Measurements from ENCODE around the gene SCGB1C1. TPM values are rescaled to one million over a fixed set of nuclear protein-coding genes. Genes with fewer than 3 reads are reported as not detected.

Gene SCGB1C1
- total and polyA plus RNA-seq, 9 of the 15 experiments (the other 6 are each of a cell fraction or from before 2014, with no cell fraction given): not detected

- TF ChIP-seq HMGN3 (IDR thresholded peaks at IDR 0.05; ENCODE audit: borderline replicate concordance, extremely low read depth, insufficient read length, low read depth, low read length) (peak; percentile 35), NONO (IDR thresholded peaks at IDR 0.05; ENCODE audit: low read depth in 2 of 2, low read length in 1 of 2) (peak; percentile 74 to 82; a peak in 3 of 4 replicates), NFRKB (IDR thresholded peaks at IDR 0.05; ENCODE audit: low read depth) (peak; percentile 51; the same call in 1 of the 2 replicates), HMGXB4 (CRISPR knock-in tag; IDR thresholded peaks at IDR 0.05) (peak; percentile 81; the same call in 1 of the 2 replicates), COPS2 (conservative IDR thresholded peaks at IDR 0.05) (no peak), STAT5B (CRISPR knock-in tag; IDR thresholded peaks at IDR 0.05) (no peak), SIN3A (IDR thresholded peaks at IDR 0.05; ENCODE audit: borderline replicate concordance in 2 of 2, control insufficient read depth in 1 of 2, low read depth in 2 of 2, low read length in 2 of 2) (peak in 1 of 2 experiments; percentile 40; a peak in 1 of 4 replicates), ESRRA (IDR thresholded peaks at IDR 0.05; ENCODE audit: borderline replicate concordance, low read depth) (peak; percentile 55; the same call in 1 of the 2 replicates), NUFIP1 (IDR thresholded peaks at IDR 0.05; ENCODE audit: partially characterized antibody) (peak; percentile 57), ZNF253 (CRISPR knock-in tag; conservative IDR thresholded peaks at IDR 0.05) (no peak), CREB3 (tag; conservative IDR thresholded peaks at IDR 0.05; ENCODE audit: low read depth) (0 out of 2 replicates have a peak, but pooled peaks have one; percentile 32), CBX5 (IDR thresholded peaks at IDR 0.05; ENCODE audit: borderline replicate concordance, low read depth) (no peak)
Observed at GRCh38 chr11:207208-207862, 14.5 kb downstream of the SCGB1C1 start, which contains the start of the genes BET1L and RIC8A (continued).

Measured in K562 (cell line).